HCT116 (cell line): ENCODE measurements around the gene BTN1A1. TPM values are rescaled to one million over a fixed set of nuclear protein-coding genes. Genes with fewer than 3 reads are reported as not detected.

Experiments used
- ATAC-seq: fragments of 200-7000 bp; cut with Tn5 transposase; 2 replicates; pipeline ENCODE4 v1.9.1; 2020; ENCODE audit warnings: mild to moderate bottlenecking, moderate library complexity
- BruUV-seq: library from RNA; stranded (reverse); fragments of 400-500 nt; replicated peaks from 2 replicates; lab custom pipeline; 2021; lab: Mats Ljungman, UMichigan
- CTCF ChIA-PET: fragments of 300-600 bp; sonication (Branson Sonifier 250); formaldehyde crosslinking; loops from one replicate; lab custom pipeline; 2021; ENCODE audit warnings: antibody characterized with exemption; lab: Charles Lee
- POLR2A ChIA-PET: fragments of 300-600, 350-600 bp; sonication (Branson Sonifier 250); formaldehyde crosslinking; loops from one replicate; lab custom pipeline; 2021; ENCODE audit warnings: antibody characterized with exemption; lab: Charles Lee
- RAD21 ChIA-PET, 2 experiments: fragments of 300-600 bp; sonication (Branson Sonifier 250); formaldehyde crosslinking; loops; one replicate each; lab custom pipeline; 2023; ENCODE audit warnings: low total read pairs in 2 of 2; ENCODE audit not compliant: uncharacterized antibody in 2 of 2, unreplicated experiment in 2 of 2, low non-redundant PET in 1 of 2; lab: Charles Lee
- DNase-seq: peaks from one replicate; pipeline ENCODE4 v3.0.0-alpha.2; 2010; ENCODE audit warnings: low read depth, low spot score
- H2AFZ ChIP-seq: fragments of 200-600 bp; shearing (Covaris generic), sonication (generic); 2 replicates; pipeline ENCODE4 v1.6.1; 2017; ENCODE audit warnings: low read depth, mixed run types, mixed read lengths, antibody characterized with exemption, low read length; ENCODE audit not compliant: poor library complexity, severe bottlenecking
- H3K27ac ChIP-seq: 2 replicates; pipeline ENCODE4 v1.5.1; 2012; ENCODE audit warnings: low read depth, low read length
- H3K27me3 ChIP-seq: fragments of 200-600 bp; sonication (generic); 2 replicates; pipeline ENCODE4 v1.6.1; 2016; ENCODE audit warnings: mixed run types, low read length, mixed read lengths; ENCODE audit not compliant: insufficient read depth
- H3K36me3 ChIP-seq, 2 experiments: fragments of 200-500 bp in 1 of 2; fragments of 200-600 bp in 1 of 2; sonication (Bioruptor generic) in 1 of 2; sonication (generic) in 1 of 2; 2 replicates each; pipeline versions ENCODE4 v1.5.1 to v1.6.1; 2014 to 2016; ENCODE audit warnings: low read length in 2 of 2, inconsistent platforms in 1 of 2, mixed read lengths in 1 of 2, mixed run types in 1 of 2; ENCODE audit not compliant: insufficient read depth in 2 of 2, control insufficient read depth in 1 of 2
- H3K4me1 ChIP-seq, 2 experiments: fragments of 200-600 bp in 1 of 2; sonication (generic) in 1 of 2; 2 replicates each; pipeline versions ENCODE4 v1.5.1 to v1.6.1; 2012 to 2017; ENCODE audit warnings: low read length in 2 of 2, inconsistent platforms in 1 of 2, mild to moderate bottlenecking in 1 of 2, mixed read lengths in 1 of 2, mixed run types in 1 of 2, moderate library complexity in 1 of 2; ENCODE audit not compliant: insufficient read depth in 2 of 2, control insufficient read depth in 1 of 2
- H3K4me2 ChIP-seq: fragments of 200-600 bp; sonication (generic); 2 replicates; pipeline ENCODE4 v1.6.1; 2017; ENCODE audit warnings: mixed run types, low read length, mixed read lengths
- H3K4me3 ChIP-seq, 2 experiments: fragments of 200-600 bp in 1 of 2; sonication (generic) in 1 of 2; replicated peaks in 1 of 2; 2 replicates each; pipeline ENCODE4 v1.5.1; 2011 to 2016; ENCODE audit warnings: low read length in 2 of 2, control low read depth in 1 of 2, low read depth in 1 of 2, mild to moderate bottlenecking in 1 of 2, mixed read lengths in 1 of 2, mixed run types in 1 of 2
- H3K79me2 ChIP-seq: fragments of 200-600 bp; sonication (generic); 2 replicates; pipeline ENCODE4 v1.6.1; 2017; ENCODE audit warnings: mild to moderate bottlenecking, mixed run types, low read length, moderate library complexity, mixed read lengths; ENCODE audit not compliant: insufficient read depth
- H3K9ac ChIP-seq: fragments of 200-600 bp; sonication (generic); 2 replicates; pipeline ENCODE4 v1.6.1; 2016; ENCODE audit warnings: low read length, mixed read lengths
- H3K9me2 ChIP-seq: fragments of 200-600 bp; sonication (generic), shearing (Covaris generic); 2 replicates; pipeline ENCODE4 v1.6.1; 2017; ENCODE audit warnings: mixed run types, mild to moderate bottlenecking, moderate library complexity; ENCODE audit not compliant: insufficient read depth
- H3K9me3 ChIP-seq, 2 experiments: fragments of 200-500 bp in 1 of 2; fragments of 200-600 bp in 1 of 2; sonication (Bioruptor generic) in 1 of 2; sonication (generic) in 1 of 2; 2 replicates each; pipeline ENCODE4 v1.6.1; 2014 to 2017; ENCODE audit warnings: low read length in 2 of 2, mixed read lengths in 2 of 2, inconsistent platforms in 1 of 2, low read depth in 1 of 2, mild to moderate bottlenecking in 1 of 2, mixed run types in 1 of 2, moderate library complexity in 1 of 2; ENCODE audit not compliant: control insufficient read depth in 1 of 2, insufficient read depth in 1 of 2
- H4K20me1 ChIP-seq: fragments of 200-600 bp; sonication (generic), shearing (Covaris generic); 2 replicates; pipeline ENCODE4 v1.6.1; 2017; ENCODE audit warnings: mixed run types, mild to moderate bottlenecking, moderate library complexity; ENCODE audit not compliant: insufficient read depth
- ATF3 ChIP-seq: IDR thresholded peaks from 2 replicates; pipeline ENCODE4 v1.6.1; 2012
- CBX3 ChIP-seq: IDR thresholded peaks from 2 replicates; pipeline ENCODE4 v1.6.1; 2012; ENCODE audit warnings: low read depth
- CEBPB ChIP-seq: IDR thresholded peaks from 2 replicates; pipeline ENCODE4 v1.6.1; 2012; ENCODE audit warnings: low read depth
- ELF1 ChIP-seq: IDR thresholded peaks from 2 replicates; pipeline ENCODE4 v1.6.1; 2012; ENCODE audit warnings: low read depth, borderline replicate concordance
- EZH2 ChIP-seq: fragments of 200-600 bp; sonication (generic); IDR thresholded peaks from 2 replicates; pipeline ENCODE4 v1.6.1; 2017; ENCODE audit warnings: antibody characterized with exemption, mixed run types
- FOSL1 ChIP-seq: IDR thresholded peaks from 2 replicates; pipeline ENCODE4 v1.6.1; 2012; ENCODE audit warnings: low read depth
- JUND ChIP-seq: IDR thresholded peaks from 2 replicates; pipeline ENCODE4 v1.6.1; 2012
- MAX ChIP-seq: IDR thresholded peaks from 2 replicates; pipeline ENCODE4 v1.6.1; 2012
- POLR2A ChIP-seq: IDR thresholded peaks from 2 replicates; pipeline ENCODE4 v1.7.0; 2011; ENCODE audit warnings: borderline replicate concordance; ENCODE audit not compliant: insufficient read depth, insufficient read length; ENCODE audit errors: extremely low read depth
- RAD21 ChIP-seq: IDR thresholded peaks from 2 replicates; pipeline ENCODE4 v1.6.1; 2012; ENCODE audit warnings: low read depth, mild to moderate bottlenecking
- REST ChIP-seq: IDR thresholded peaks from 2 replicates; pipeline ENCODE4 v1.6.1; 2012; ENCODE audit warnings: low read depth
- SP1 ChIP-seq: IDR thresholded peaks from 2 replicates; pipeline ENCODE4 v1.6.1; 2012; ENCODE audit warnings: low read depth
- TCF7L2 ChIP-seq: IDR thresholded peaks from 2 replicates; pipeline ENCODE4 v1.7.0; 2011; ENCODE audit warnings: borderline replicate concordance, inconsistent platforms; ENCODE audit not compliant: insufficient read depth, insufficient read length; ENCODE audit errors: extremely low read depth
- YY1 ChIP-seq: IDR thresholded peaks from 2 replicates; pipeline ENCODE4 v1.6.1; 2011; ENCODE audit warnings: low read length, low read depth, moderate library complexity, mild to moderate bottlenecking; ENCODE audit not compliant: insufficient replicate concordance; ENCODE audit errors: extremely low read depth
- ZNF274 ChIP-seq: fragments of 200-500 bp; sonication (Bioruptor generic); IDR thresholded peaks from 2 replicates; pipeline ENCODE4 v1.6.1; 2014; ENCODE audit warnings: mild to moderate bottlenecking, low read depth, low read length, inconsistent platforms
- intact Hi-C: fragments of 100-400 bp; cut with micrococcal nuclease; formaldehyde crosslinking; loops from 2 replicates; pipeline ENCODE4 v1.10.0; 2022
- total RNA-seq: library from RNA; stranded (reverse); gene quantifications from one replicate; pipeline ENCODE4 v1.2.1, GENCODE V29; 2021; ENCODE audit not compliant: unreplicated experiment

The BTN1A1 gene
- total RNA-seq, 1 experiment from 2014 or later, result 0.32 TPM

- DNase-seq, result no peak
- Histone ChIP-seq H3K79me2 (no peaks in the 10 kb centered on the region), H3K27ac (no peak overlapping the region), H3K4me1 (peaks cover 14 to 45% of the 10 kb centered on the region in 2 experiments), H3K9me2 (no peaks in the 10 kb centered on the region), H3K9me3 (no peaks in the 10 kb centered on the region), H4K20me1 (no peaks in the 10 kb centered on the region), H3K9ac (no peak overlapping the region), H3K4me3 (no peak overlapping the region), H3K4me2 (no peak overlapping the region), H3K27me3 (no peaks in the 10 kb centered on the region), H2AFZ (no peak overlapping the region), H3K36me3 (no peaks in the 10 kb centered on the region)
- ChIA-PET POLR2A (interaction anchor here (2.4 kb wide), 1 partner anchor 15 kb away, joined by 8 read pairs; no protein-coding TSS in a partner anchor), CTCF (interaction anchor here (0.6 kb wide), 1 partner anchor 230 kb away, joined by 3 read pairs; no protein-coding TSS in a partner anchor), RAD21 (no interaction called here)
- no TSS peak for BruUV-seq
- intact Hi-C loops, result loop anchor here (2.0 to 5.0 kb wide), 3 partner anchors 13 to 240 kb away; partner anchors contain the start of gene HMGN4
- no peak for TF ChIP-seq ATF3
- no peak for TF ChIP-seq CBX3
- no peak for TF ChIP-seq TCF7L2
- TF ChIP-seq JUND, result no peak
- no peak for TF ChIP-seq MAX
- ATAC-seq, result no peak
Observed at GRCh38 chr6:26552205-26552604, 52.1 kb downstream of the BTN1A1 start.

GRCh38 chr6:26552640-26553188, 52.6 kb downstream of the BTN1A1 start:
- Histone ChIP-seq H4K20me1 (no peaks in the 10 kb centered on the region), H3K9me2 (no peaks in the 10 kb centered on the region), H3K4me3 (peak overlapping the region; percentile 29 to 50), H3K27me3 (no peaks in the 10 kb centered on the region), H3K79me2 (no peaks in the 10 kb centered on the region), H3K9me3 (no peaks in the 10 kb centered on the region), H2AFZ (peak overlapping the region; percentile 98), H3K27ac (no peak overlapping the region), H3K4me1 (peaks cover 14 to 45% of the 10 kb centered on the region in 2 experiments), H3K4me2 (peak overlapping the region; percentile 75), H3K36me3 (no peaks in the 10 kb centered on the region), H3K9ac (no peak overlapping the region)
- no peak for DNase-seq
- RAD21 ChIA-PET, result no interaction called here
- no peak for ATAC-seq
- BruUV-seq, result no TSS peak
- POLR2A ChIA-PET, result interaction anchor here (0.6 to 2.4 kb wide), 4 partner anchors 15 to 1009 kb away, joined by 4 to 8 read pairs (median 6); no protein-coding TSS in a partner anchor
- intact Hi-C loops, result loop anchor here (2.0 to 5.0 kb wide), 3 partner anchors 14 to 240 kb away; partner anchors contain the start of gene HMGN4
- CTCF ChIA-PET, result interaction anchor here (0.8 kb wide), 1 partner anchor 43 kb away, joined by 4 read pairs; no protein-coding TSS in a partner anchor
- TF ChIP-seq MAX, result no peak
- no peak for TF ChIP-seq ELF1
- TF ChIP-seq SP1, result no peak
- no peak for TF ChIP-seq REST
- no peak for TF ChIP-seq EZH2
- TF ChIP-seq YY1, result no peak
- no peak for TF ChIP-seq POLR2A
- TF ChIP-seq ATF3, result no peak
- no peak for TF ChIP-seq FOSL1
- TF ChIP-seq JUND, result no peak
- TF ChIP-seq ZNF274, result no peak
- no peak for TF ChIP-seq CEBPB
- TF ChIP-seq RAD21, result no peak
